ENCODE measurements around the gene SLC5A12. TPM values are rescaled to one million over a fixed set of nuclear protein-coding genes. Genes with fewer than 3 reads are reported as not detected.

The SLC5A12 gene
- under 1 TPM; 0.12 to 0.47 TPM for total RNA-seq
- polyA plus RNA-seq (ENCODE audit: insufficient read depth, low read depth, low replicate concordance) = 0.15 TPM
- long read RNA-seq, donor 1 = 0 reads
- long read RNA-seq, donor 2 = 0 reads

GRCh38 chr11:26721948-26722475, at the start of gene SLC5A12:
Gene SLC5A12 (minus strand): TSS chr11:26722060. CDS start chr11:26721714, 346 bp downstream.
- WGBS, 2 donors = 49 to 51% methylated on average over 3 of the region's 3 CpGs
- Histone ChIP-seq H3K36me3 (ENCODE audit: low read depth, missing control alignments) (no peaks in the 10 kb centered on the region), H3K4me1 (no peaks in the 10 kb centered on the region), H3K27ac (no peak within 1 kb of the TSS), H3K27me3 (no peaks in the 10 kb centered on the region), H3K9me3 (no peaks in the 10 kb centered on the region), H3K4me3 (no peak within 1 kb of the TSS)
- TF ChIP-seq POLR2A (IDR thresholded peaks at IDR 0.05) (no peak), CTCF (IDR thresholded peaks at IDR 0.05) (no peak)
- intact Hi-C loops (cut with DNase I; ENCODE audit: low total_unique reads) = no loop called here
- no peak for DNase-seq

GRCh38 chr11:26769027-26769426, 47.2 kb upstream of the SLC5A12 start:
- intact Hi-C loops (cut with DNase I; ENCODE audit: low total_unique reads) = no loop called here
- Histone ChIP-seq H3K4me3 (no peak overlapping the region), H3K4me1 (no peaks in the 10 kb centered on the region), H3K36me3 (ENCODE audit: low read depth, missing control alignments) (no peaks in the 10 kb centered on the region), H3K27me3 (no peaks in the 10 kb centered on the region), H3K9me3 (no peaks in the 10 kb centered on the region), H3K27ac (no peak overlapping the region)
- DNase-seq = no peak
- no peak for TF ChIP-seq POLR2A (IDR thresholded peaks at IDR 0.05)
- no peak for TF ChIP-seq CTCF (IDR thresholded peaks at IDR 0.05)

GRCh38 chr11:26767060-26767459, 45.2 kb upstream of the SLC5A12 start:
- DNase-seq = no peak
- intact Hi-C loops (cut with DNase I; ENCODE audit: low total_unique reads) = no loop called here
- Histone ChIP-seq H3K9me3 (no peaks in the 10 kb centered on the region), H3K27ac (no peak overlapping the region), H3K27me3 (no peaks in the 10 kb centered on the region), H3K4me1 (no peaks in the 10 kb centered on the region), H3K4me3 (no peak overlapping the region), H3K36me3 (ENCODE audit: low read depth, missing control alignments) (no peaks in the 10 kb centered on the region)
- WGBS, 2 donors = 72 to 74% methylated on average over 2 of the region's 2 CpGs
- TF ChIP-seq CTCF (IDR thresholded peaks at IDR 0.05) = no peak
- no peak for TF ChIP-seq POLR2A (IDR thresholded peaks at IDR 0.05)

- H3K36me3 ChIP-seq (ENCODE audit: low read depth, missing control alignments) = no peaks in the 10 kb centered on the region
- no peaks in the 10 kb centered on the region for H3K27me3 ChIP-seq
- no peaks in the 10 kb centered on the region for H3K4me1 ChIP-seq
- H3K4me3 ChIP-seq = no peak overlapping the region
- TF ChIP-seq CTCF (IDR thresholded peaks at IDR 0.05) (no peak), POLR2A (IDR thresholded peaks at IDR 0.05) (no peak)
- DNase-seq = no peak
- no peak overlapping the region for H3K27ac ChIP-seq
- H3K9me3 ChIP-seq = no peaks in the 10 kb centered on the region
- WGBS, 2 donors = 85 to 91% methylated on average over 3 of the region's 3 CpGs
- intact Hi-C loops (cut with DNase I; ENCODE audit: low total_unique reads) = no loop called here
Observed at GRCh38 chr11:26765323-26765722, 43.5 kb upstream of the SLC5A12 start.

- no peaks in the 10 kb centered on the region for H3K4me1 ChIP-seq
- no peak for TF ChIP-seq CTCF (IDR thresholded peaks at IDR 0.05)
- TF ChIP-seq POLR2A (IDR thresholded peaks at IDR 0.05) = no peak
- 92 to 94% methylated on average over 3 of the region's 3 CpGs for WGBS, 2 donors
- no peaks in the 10 kb centered on the region for H3K36me3 ChIP-seq (ENCODE audit: low read depth, missing control alignments)
- H3K27ac ChIP-seq = no peak overlapping the region
- intact Hi-C loops (cut with DNase I; ENCODE audit: low total_unique reads) = no loop called here
- no peak for DNase-seq
- H3K9me3 ChIP-seq = no peaks in the 10 kb centered on the region
- H3K27me3 ChIP-seq = no peaks in the 10 kb centered on the region
- H3K4me3 ChIP-seq = no peak overlapping the region
Observed at GRCh38 chr11:26764825-26765224, 43.0 kb upstream of the SLC5A12 start.
